ENCODE data around the gene GNG13.

GNG13 gene

GRCh38 chr16:793414-793813, 7.1 kb downstream of the GNG13 start:
- DNase-seq, result no peak

- DNase-seq, result no peak
These were observed 8.1 kb downstream of the GNG13 start for GRCh38 chr16:792221-792995.

DNA sequence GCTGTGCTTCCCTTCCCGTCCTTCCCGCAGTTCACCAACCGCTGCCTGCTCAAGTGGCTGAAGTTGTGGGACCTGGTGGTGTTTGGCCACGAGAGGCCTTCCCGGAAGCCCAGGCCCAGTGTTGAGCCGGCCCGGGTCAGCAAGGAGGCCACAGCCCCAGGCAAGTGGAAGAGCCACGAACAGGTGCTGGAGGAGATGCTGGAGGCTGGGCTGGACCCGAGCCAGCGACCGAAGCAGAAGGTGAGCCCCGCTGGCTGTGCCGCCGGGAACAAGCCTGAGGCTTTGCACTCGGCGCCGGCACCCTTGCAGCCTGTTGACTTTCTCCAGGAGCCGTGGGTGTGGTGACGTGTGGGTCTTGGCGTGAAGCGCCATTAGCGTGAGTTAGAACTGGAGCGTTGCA, 9.4 kb downstream of the GNG13 start:
- no peak for DNase-seq

DNA sequence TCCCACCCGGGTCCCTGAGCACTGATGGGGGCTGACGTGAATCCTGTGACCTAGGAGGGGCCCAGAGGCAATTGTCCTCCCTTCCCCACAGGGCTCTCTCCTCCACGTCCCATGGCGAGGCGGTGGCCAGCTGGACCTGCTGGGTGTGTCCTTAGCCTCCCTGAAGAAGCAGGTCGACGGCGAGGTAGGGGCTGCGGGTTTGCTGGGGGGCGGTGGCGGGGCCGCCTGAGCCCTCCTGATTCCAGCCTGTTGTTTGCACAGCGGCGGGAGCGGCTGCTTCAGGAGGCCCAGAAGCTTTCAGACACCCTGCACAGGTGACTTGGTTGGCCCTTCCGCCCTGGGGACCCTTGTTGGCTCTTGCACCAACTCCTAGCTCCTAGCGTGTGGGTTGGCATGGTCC, 10.4 kb downstream of the GNG13 start:
- no peak for DNase-seq

DNA sequence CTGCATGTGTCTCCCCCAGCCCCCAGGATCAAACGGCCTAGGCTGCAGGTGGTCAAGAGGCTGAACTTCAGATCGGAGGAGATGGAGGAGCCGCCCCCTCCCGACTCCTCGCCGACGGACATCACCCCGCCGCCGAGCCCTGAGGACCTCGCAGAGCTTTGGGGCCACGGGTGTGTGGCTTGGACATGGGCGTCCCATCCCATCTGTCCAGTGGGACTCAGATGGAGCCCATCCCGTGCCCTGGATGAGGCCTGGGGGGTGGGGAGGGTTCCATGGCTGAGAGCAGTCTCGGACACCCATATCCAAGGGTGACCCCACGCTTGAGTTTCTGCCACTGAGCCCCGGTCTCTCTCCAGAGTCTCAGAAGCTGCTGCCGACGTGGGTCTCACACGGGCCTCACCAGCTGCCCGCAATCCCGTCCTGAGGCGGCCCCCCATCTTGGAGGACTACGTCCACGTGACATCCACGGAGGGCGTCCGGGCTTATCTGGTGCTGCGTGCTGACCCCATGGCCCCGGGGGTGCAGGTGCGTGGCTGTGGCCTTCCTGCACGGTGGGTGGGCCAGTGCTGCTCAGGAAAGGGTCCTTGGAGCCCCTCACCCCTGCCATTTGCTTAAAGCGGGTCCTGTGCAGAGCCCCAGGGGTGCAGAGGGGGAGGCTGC, 11.2 kb downstream of the GNG13 start:
- DNase-seq, result no peak

GRCh38 chr16:788399-789126, 12.0 kb downstream of the GNG13 start, which contains the start of gene CHTF18:
CHTF18 (plus strand) TSS chr16:788620; CDS start chr16:788685, 65 bp downstream.
- peak; percentile 89 for DNase-seq

GRCh38 chr16:787978-788398, 12.5 kb downstream of the GNG13 start, which contains the start of gene RPUSD1:
RPUSD1 (minus strand) TSS chr16:788381; CDS start chr16:787737, 644 bp downstream.
- no peak for DNase-seq

- no peak for DNase-seq
These were observed 13.1 kb downstream of the GNG13 start for GRCh38 chr16:787321-787966.

DNA sequence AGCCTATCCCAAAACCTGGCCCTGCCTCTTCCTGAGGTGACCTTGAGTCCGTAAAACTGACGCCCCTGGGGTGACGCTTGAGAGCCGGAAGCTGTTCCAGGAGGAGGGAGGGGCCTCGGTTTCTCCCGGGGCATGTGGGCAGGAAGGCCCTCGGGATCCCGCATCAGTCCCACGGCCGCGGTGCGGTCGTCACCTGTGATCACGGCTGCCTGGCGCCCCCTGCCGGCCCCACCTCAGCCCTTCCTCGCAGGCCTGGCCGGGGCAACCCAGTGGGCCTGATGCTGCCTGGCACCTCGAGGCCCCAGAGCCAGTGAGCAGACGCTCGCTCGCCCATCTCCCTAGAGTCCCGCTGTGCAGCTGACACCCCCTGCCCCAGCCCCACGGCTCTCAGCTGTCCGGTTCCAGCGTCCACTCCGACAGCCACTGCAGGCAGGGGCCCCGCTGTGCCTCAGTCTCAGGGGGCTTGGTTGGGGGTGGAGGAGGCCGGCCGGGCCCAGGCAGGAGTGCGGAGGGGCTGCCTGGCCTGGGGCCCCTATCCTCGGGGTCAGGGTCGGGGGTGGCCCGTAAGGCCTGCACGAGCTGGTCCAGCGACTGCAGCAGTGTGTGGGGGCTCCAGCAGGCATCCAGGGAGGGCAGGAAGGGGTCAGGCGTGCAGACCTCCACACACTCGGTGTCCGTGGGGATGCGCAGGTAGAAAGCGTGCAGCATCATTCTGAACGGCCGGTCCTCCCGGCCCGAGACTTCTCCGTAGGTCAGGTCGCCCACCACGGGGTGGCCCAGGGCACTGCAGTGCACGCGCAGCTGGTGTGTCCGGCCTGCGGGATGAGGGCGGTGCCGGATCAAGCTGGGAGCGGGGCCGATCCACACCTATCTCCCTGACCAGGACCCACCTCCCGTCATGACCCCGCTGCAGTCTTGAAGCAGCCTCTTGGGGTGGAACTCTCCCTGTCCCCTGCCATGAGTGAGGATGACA, 14.7 kb downstream of the GNG13 start:
- DNase-seq, result peak; percentile 56

DNA sequence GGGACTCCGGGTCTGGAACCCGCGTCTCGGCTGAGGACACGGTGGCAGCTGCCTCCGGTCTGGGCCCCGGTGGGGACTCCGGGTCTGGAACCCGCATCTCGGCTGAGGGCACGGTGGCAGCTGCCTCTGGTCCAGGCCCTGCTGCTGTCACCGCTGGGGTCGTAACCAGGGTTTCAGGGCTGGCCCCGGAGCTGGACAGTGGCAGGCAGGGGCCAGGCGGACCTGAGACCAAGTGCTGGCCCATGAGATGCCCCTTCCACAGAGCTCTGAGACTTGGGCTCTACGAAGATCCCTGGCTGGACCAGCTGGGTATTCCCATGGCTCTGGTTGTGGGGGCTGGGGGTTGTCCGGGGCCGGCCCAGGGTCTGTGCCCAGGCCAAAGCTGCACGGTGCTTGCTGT, 16.1 kb downstream of the GNG13 start:
- DNase-seq, result no peak

DNA sequence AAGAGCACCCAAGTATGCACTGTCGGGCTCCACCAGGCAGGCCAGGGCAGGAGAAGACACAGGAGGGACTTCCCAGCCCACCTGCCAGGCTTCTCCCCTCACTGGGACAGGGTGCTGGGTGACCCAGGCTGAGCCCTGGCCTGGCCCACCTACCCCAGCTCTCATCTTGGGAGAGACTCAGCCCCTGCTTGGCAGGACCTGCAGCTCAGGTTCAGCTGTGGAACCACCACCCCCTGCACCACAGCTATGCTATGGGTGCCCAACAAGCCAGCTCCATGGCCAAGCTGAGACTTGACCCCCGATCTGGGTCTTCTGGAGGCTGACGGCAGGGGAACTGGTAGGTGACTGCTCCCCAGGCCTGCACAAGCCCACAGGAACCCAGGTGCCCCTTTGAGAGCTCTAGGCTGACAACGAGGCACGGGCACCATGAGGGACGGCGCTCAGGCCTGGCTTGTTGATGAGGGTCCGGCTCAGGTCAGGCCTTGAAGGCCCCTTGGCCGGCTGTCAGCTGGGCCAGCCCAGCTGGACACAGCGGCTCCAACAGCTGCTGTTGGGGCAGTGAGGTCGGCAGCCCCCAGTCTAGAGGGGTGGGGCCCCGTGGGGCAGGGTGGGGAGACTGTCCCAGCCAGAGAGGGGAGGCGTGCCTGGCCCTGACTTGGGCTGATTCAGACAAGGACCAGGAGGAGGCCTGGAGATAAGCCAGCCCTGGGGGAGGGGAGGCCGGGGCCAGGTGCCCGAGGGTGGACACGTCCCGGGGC, 17.0 kb downstream of the GNG13 start:
- peak; percentile 51 for DNase-seq

DNA sequence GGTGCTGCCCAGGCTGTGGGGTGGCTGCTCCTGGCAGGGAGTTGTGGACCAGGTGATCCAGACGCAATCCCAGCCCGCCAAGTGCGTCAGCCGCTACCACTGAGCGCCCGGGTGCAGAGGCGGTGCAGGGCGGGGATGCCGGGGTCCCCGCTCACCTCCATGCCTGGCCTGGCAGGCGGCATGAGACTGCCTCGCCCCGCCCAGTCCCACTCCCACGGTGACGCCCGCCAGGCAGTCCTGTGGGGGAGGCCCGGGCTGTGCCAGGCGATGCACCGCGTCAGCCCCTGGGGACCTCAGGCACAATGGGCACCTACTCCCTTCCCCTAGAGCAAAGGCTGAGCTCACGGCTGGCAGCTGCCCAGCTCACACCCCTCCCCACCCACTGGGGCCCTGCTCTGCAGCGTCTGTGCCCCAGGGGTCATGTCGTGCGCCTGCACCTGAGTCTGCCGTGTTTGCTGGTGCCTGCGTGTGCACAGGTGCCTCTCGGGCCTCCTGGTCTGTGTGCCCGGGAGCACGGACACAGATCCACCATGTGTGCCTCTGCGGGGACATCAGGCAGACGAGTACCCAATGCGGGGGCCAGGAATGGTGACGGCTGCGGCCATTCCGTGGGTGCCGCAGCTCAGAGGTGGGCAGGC, 17.6 kb downstream of the GNG13 start:
- DNase-seq, result no peak

DNA sequence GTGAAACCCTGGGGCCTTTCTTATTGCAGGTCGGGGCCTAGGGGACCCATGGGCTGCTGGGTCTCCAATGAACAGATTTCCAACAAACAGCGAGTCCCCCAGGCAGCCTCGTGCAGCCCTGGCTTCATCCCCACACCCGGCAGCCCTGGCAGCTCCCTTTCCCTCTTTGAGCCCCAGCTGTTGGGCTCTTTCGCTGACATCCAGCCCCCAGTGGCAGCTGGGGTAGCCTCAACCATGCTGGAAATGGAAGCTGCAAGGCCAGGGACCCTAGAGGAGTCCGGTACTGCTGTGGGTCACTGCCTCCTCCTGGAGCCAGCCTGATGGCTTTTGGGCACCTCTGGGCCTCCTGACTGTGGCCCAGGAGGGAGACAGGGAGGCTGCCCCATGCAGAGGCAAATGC, 18.3 kb downstream of the GNG13 start:
- no peak for DNase-seq

- DNase-seq, result no peak
These were observed 19.1 kb downstream of the GNG13 start for GRCh38 chr16:781346-782010.

- no peak for DNase-seq
These were observed 20.2 kb downstream of the GNG13 start for GRCh38 chr16:780296-780695.

DNA sequence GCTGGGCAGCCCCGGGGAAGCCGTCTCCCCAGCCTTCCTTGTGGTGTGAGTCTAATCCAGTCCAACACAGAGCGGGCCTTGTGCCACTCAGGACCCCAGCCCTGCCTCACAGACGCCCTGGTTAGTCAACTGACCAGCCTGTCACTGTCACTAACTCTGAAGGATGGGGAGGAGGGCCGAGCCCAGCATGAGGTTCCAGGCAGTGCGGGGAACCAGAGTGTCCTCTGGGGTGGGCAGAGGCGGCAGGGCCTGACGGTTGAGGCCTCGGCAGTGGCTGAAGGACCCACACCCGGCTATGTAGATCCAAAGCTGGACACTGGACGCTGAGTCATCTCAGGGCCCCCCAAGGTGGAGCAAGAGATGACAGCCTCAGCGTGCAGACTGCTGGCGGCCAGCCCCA, 21.0 kb downstream of the GNG13 start:
- no peak for DNase-seq

- DNase-seq, result no peak
These were observed 21.5 kb downstream of the GNG13 start for GRCh38 chr16:778909-779527.

GRCh38 chr16:778447-778846, 22.1 kb downstream of the GNG13 start:
- no peak for DNase-seq

DNA sequence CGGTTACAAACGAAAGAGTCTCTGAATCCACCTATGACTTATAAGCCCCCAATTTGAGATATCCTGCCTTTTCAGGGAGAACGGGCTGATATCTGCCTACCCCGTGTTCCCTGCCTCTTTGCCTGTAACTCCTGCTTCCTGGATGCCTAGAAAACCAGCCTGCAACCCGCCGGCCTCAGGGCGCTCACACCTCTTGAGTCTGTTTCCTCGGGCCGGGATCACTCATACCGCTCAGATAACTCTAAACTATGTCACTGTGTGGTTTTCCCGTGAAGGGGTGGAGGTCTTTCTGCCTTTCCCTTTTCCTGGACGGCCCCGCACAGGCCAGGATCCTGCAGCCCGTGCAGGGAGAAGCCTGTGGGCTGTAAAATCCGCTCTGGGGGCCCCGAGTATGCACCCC, 22.7 kb downstream of the GNG13 start:
- DNase-seq, result no peak

DNA sequence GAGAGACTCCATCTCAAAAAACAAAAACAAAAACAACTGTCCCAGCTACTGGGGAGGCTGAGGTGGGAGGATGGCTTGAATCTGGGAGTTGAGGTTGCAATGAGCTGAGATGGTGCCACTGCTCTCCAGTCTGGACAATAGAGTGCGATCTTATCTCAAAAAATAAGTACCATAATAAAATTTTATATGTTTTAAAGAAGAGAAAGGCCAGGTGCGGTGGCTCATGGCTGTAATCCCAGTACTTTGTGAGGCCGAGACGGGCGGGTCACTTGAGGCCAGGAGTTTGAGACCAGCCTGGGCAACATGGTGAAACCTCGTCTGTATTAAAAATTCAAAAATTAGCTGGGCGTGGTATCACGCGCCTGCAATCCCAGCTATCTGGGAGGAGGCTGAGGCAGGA, 23.7 kb downstream of the GNG13 start:
- no peak for DNase-seq

Measured in hematopoietic multipotent progenitor cell treated with erythropoietin and hydrocortisone succinate and interleukin-3 and kit ligand, for 8 days (in vitro differentiated cells).